SKM-1 (cell line): Measurements from ENCODE around the gene KCTD5.
"Not testable (repeated sequence)": the region's sequence is repeated elsewhere in the genome, so short reads cannot be mapped to it uniquely, and the experiment has no call there.

ENCODE experiments used
- DNase-seq: peaks from one replicate; lab custom pipeline; 2025; ENCODE audit not compliant: unreplicated experiment; lab: John Stamatoyannopoulos, UW

KCTD5 gene

GRCh38 chr16:2696601-2697250 is 14.4 kb downstream of the KCTD5 start:
- DNase-seq, result not testable (repeated sequence)

- DNase-seq, result no peak
Observed at GRCh38 chr16:2697401-2697948, 15.2 kb downstream of the KCTD5 start.

- DNase-seq, result no peak
Observed at GRCh38 chr16:2698103-2698870, 16.0 kb downstream of the KCTD5 start.

- no peak for DNase-seq
Observed at GRCh38 chr16:2698965-2699750, 16.8 kb downstream of the KCTD5 start.

- no peak for DNase-seq
Observed at GRCh38 chr16:2699791-2700600, 17.7 kb downstream of the KCTD5 start.

- DNase-seq, result no peak
Observed at GRCh38 chr16:2700786-2701185, 18.5 kb downstream of the KCTD5 start.

- DNase-seq, result no peak
Observed at GRCh38 chr16:2701272-2701671, 18.9 kb downstream of the KCTD5 start.

- no peak for DNase-seq
Observed at GRCh38 chr16:2701713-2702437, 19.6 kb downstream of the KCTD5 start.

- no peak for DNase-seq
Observed at GRCh38 chr16:2702438-2702825, 20.1 kb downstream of the KCTD5 start.

GRCh38 chr16:2702871-2703745 is 20.8 kb downstream of the KCTD5 start:
- no peak for DNase-seq

- no peak for DNase-seq
Observed at GRCh38 chr16:2704166-2704982, 22.1 kb downstream of the KCTD5 start.

- no peak for DNase-seq
Observed at GRCh38 chr16:2704983-2705275, 22.6 kb downstream of the KCTD5 start.

GRCh38 chr16:2705351-2705750 is 23.0 kb downstream of the KCTD5 start:
- no peak for DNase-seq

GRCh38 chr16:2706085-2706484 is 23.8 kb downstream of the KCTD5 start:
- DNase-seq, result no peak

GRCh38 chr16:2706611-2707311 is 24.4 kb downstream of the KCTD5 start:
- no peak for DNase-seq

- DNase-seq, result no peak
Observed at GRCh38 chr16:2707368-2708289, 25.3 kb downstream of the KCTD5 start.

- no peak for DNase-seq
Observed at GRCh38 chr16:2708290-2708639, 25.9 kb downstream of the KCTD5 start.
